ENCODE data around the gene THAP8. TPM values are rescaled to one million over a fixed set of nuclear protein-coding genes. Genes with fewer than 3 reads are reported as not detected.
A peak's percentile ranks its signal among the peaks of the same experiment; 100 is the strongest.

Gene THAP8
- total and polyA plus RNA-seq, 10 of the 15 experiments (the other 5 are each of a cell fraction or from before 2014, with no cell fraction given), result 0.24 to 4.4 (median 2.6) TPM

GRCh38 chr19:35987571-35987896 lies 66.6 kb downstream of the THAP8 start:
- in situ Hi-C loops (cut with MboI) (no loop called here), intact Hi-C loops (cut with micrococcal nuclease; ENCODE audit: unreplicated experiment) (no loop called here)
- ChIA-PET CTCF (interaction anchor here (1.0 kb wide), 1 partner anchor 38 kb away, joined by 3 read pairs; no protein-coding TSS in a partner anchor), SMC1A (ENCODE audit: uncharacterized antibody, unreplicated experiment) (no interaction called here), RAD21 (ENCODE audit: unreplicated experiment) (interaction anchor here (0.6 kb wide), 1 partner anchor 15 kb away, joined by 3 read pairs; no protein-coding TSS in a partner anchor), POLR2A (interaction anchor here (0.6 kb wide), 2 partner anchors 15 to 18 kb away, joined by 3 to 4 read pairs; no protein-coding TSS in a partner anchor)
- Histone ChIP-seq H4K20me1 (ENCODE audit: control insufficient read depth, insufficient read depth) (no peaks in the 10 kb centered on the region), H3K4me2 (ENCODE audit: control insufficient read depth, insufficient read depth) (0 out of 2 replicates have a peak overlapping the region, but pooled peaks have one; percentile 25), H3K9ac (ENCODE audit: control insufficient read depth, insufficient read depth, low read length) (no peak overlapping the region; the same call in 1 of the 2 replicates), H3K27ac (ENCODE audit: control insufficient read depth, insufficient read depth) (no peak overlapping the region), H3K79me2 (ENCODE audit: control insufficient read depth, insufficient read depth, low read length) (no peaks in the 10 kb centered on the region), H3K27me3 (replicated peaks in 1 of 2; ENCODE audit: control insufficient read depth in 2 of 2, insufficient read depth in 2 of 2, low read length in 1 of 2) (peaks cover 0 to 2% of the 10 kb centered on the region in 2 experiments; a peak in 3 of 4 replicates), H2AFZ (ENCODE audit: control insufficient read depth, low read depth, low read length) (no peak overlapping the region), H3K4me3 (peak overlapping the region; percentile 47; the same call in 1 of the 2 replicates), H3K36me3 (ENCODE audit: control insufficient read depth in 2 of 2, insufficient read depth in 2 of 2, low read length in 1 of 2) (no peaks in the 10 kb centered on the region), H3K4me1 (ENCODE audit: control insufficient read depth, insufficient read depth, low read length) (peaks cover under 1% of the 10 kb centered on the region; the same call in 1 of the 2 replicates), H3K9me3 (replicated peaks; ENCODE audit: control insufficient read depth, insufficient read depth, low read length) (no peaks in the 10 kb centered on the region)
- DNase-seq (ENCODE audit: low read depth, low spot score) (no peak), FAIRE-seq (no peak), ATAC-seq (no peak; the same call in 2 of the 3 replicates)
- no peak for TF ChIP-seq RAD21 (IDR thresholded peaks at IDR 0.05; ENCODE audit: insufficient read depth, low read depth, low read length)
- no peak for TF ChIP-seq FOXM1 (IDR thresholded peaks at IDR 0.05; ENCODE audit: low read depth, low read length)
- TF ChIP-seq HDAC6 (IDR thresholded peaks at IDR 0.05; ENCODE audit: unreplicated experiment), result no peak
- no peak for TF ChIP-seq TCF3 (IDR thresholded peaks at IDR 0.05; ENCODE audit: borderline replicate concordance, insufficient read depth, low read depth, low read length)
- TF ChIP-seq EP300 (IDR thresholded peaks at IDR 0.05; ENCODE audit: borderline replicate concordance in 1 of 2, control insufficient read depth in 1 of 2, low read depth in 2 of 2, low read length in 2 of 2), result no peak
- no peak for TF ChIP-seq RUNX3 (IDR thresholded peaks at IDR 0.05; ENCODE audit: low read length)
- no peak for TF ChIP-seq SPI1 (IDR thresholded peaks at IDR 0.05; ENCODE audit: borderline replicate concordance, insufficient read depth, low read depth, low read length)
- BruUV-seq (replicated peaks), result no TSS peak
- 16% methylated on average over 8 of the region's 8 CpGs for WGBS (ENCODE audit: insufficient coverage, insufficient replicate concordance, low lambda C conversion rate, missing lambda C conversion rate)
